Measurements from ENCODE around the gene NDUFB5. TPM values are rescaled to one million over a fixed set of nuclear protein-coding genes. Genes with fewer than 3 reads are reported as not detected.

Gene NDUFB5
- total RNA-seq, 2 donors from 2014 or later: 103 to 116 TPM

GRCh38 chr3:179671309-179671708, 66.7 kb downstream of the NDUFB5 start:
- Mint-ChIP-seq H3K9me3 (no peaks in the 10 kb centered on the region), H3K27me3 (ENCODE audit: insufficient read depth) (no peaks in the 10 kb centered on the region), H3K36me3 (ENCODE audit: low read depth) (peaks cover 12% of the 10 kb centered on the region), H3K4me1 (peaks cover 5% of the 10 kb centered on the region), H3K27ac (no peak overlapping the region), H3K4me3 (no peak overlapping the region)
- Histone ChIP-seq H3K4me1 (ENCODE audit: control insufficient read depth, insufficient read depth, low read length) (no peaks in the 10 kb centered on the region), H3K27ac (ENCODE audit: low read depth, low read length) (no peak overlapping the region), H3K9me3 (ENCODE audit: control insufficient read depth, low read length) (no peaks in the 10 kb centered on the region), H3K36me3 (ENCODE audit: control insufficient read depth, insufficient read depth, low read length) (no peaks in the 10 kb centered on the region), H3K9ac (ENCODE audit: extremely low read depth, low read length, poor library complexity, severe bottlenecking) (no peak overlapping the region), H3K27me3 (ENCODE audit: control insufficient read depth, insufficient read depth, low read length, poor library complexity, severe bottlenecking) (no peaks in the 10 kb centered on the region), H3K4me3 (ENCODE audit: low read length) (no peak overlapping the region)
- no peak for DNase-seq
- TF ChIP-seq CTCF (conservative IDR thresholded peaks at IDR 0.05): no peak
- WGBS, 2 experiments (ENCODE audit: insufficient coverage in 1 of 2, insufficient read length in 1 of 2): 100% methylated on average over 1 of the region's 1 CpG

- Mint-ChIP-seq H3K36me3 (ENCODE audit: low read depth) (peaks cover 13% of the 10 kb centered on the region), H3K27me3 (ENCODE audit: insufficient read depth) (no peaks in the 10 kb centered on the region), H3K27ac (no peak overlapping the region), H3K4me1 (peaks cover 5% of the 10 kb centered on the region), H3K9me3 (no peaks in the 10 kb centered on the region), H3K4me3 (no peak overlapping the region)
- H3K9me3 ChIP-seq (ENCODE audit: control insufficient read depth, low read length): no peaks in the 10 kb centered on the region
- H3K4me1 ChIP-seq (ENCODE audit: control insufficient read depth, insufficient read depth, low read length): no peaks in the 10 kb centered on the region
- no peak overlapping the region for H3K9ac ChIP-seq (ENCODE audit: extremely low read depth, low read length, poor library complexity, severe bottlenecking)
- 90 to 92% methylated on average over 9 to 15 of the region's 15 CpGs for whole genome bisulfite sequencing, 2 experiments (ENCODE audit: insufficient coverage in 1 of 2, insufficient read length in 1 of 2)
- no peak overlapping the region for H3K27ac ChIP-seq (ENCODE audit: low read depth, low read length)
- TF ChIP-seq CTCF (conservative IDR thresholded peaks at IDR 0.05): no peak
- no peak for DNase-seq
- no peaks in the 10 kb centered on the region for H3K36me3 ChIP-seq (ENCODE audit: control insufficient read depth, insufficient read depth, low read length)
- no peak overlapping the region for H3K4me3 ChIP-seq (ENCODE audit: low read length)
- H3K27me3 ChIP-seq (ENCODE audit: control insufficient read depth, insufficient read depth, low read length, poor library complexity, severe bottlenecking): no peaks in the 10 kb centered on the region
Measured at GRCh38 chr3:179671747-179672242, 67.2 kb downstream of the NDUFB5 start.

GRCh38 chr3:179672918-179673317, 68.3 kb downstream of the NDUFB5 start:
- no peak overlapping the region for H3K27ac Mint-ChIP-seq
- H3K9ac ChIP-seq (ENCODE audit: extremely low read depth, low read length, poor library complexity, severe bottlenecking): no peak overlapping the region

More at GRCh38 chr3:179672918-179673317, 68.3 kb downstream of the NDUFB5 start:
- peaks cover 5% of the 10 kb centered on the region for H3K4me1 Mint-ChIP-seq
- no peaks in the 10 kb centered on the region for H3K36me3 ChIP-seq (ENCODE audit: control insufficient read depth, insufficient read depth, low read length)
- peaks cover 13% of the 10 kb centered on the region for H3K36me3 Mint-ChIP-seq (ENCODE audit: low read depth)
- no peaks in the 10 kb centered on the region for H3K27me3 ChIP-seq (ENCODE audit: control insufficient read depth, insufficient read depth, low read length, poor library complexity, severe bottlenecking)
- no peak overlapping the region for H3K4me3 Mint-ChIP-seq
- TF ChIP-seq CTCF (conservative IDR thresholded peaks at IDR 0.05): no peak
- H3K27ac ChIP-seq (ENCODE audit: low read depth, low read length): no peak overlapping the region
- H3K4me3 ChIP-seq (ENCODE audit: low read length): no peak overlapping the region
- H3K9me3 Mint-ChIP-seq: no peaks in the 10 kb centered on the region
- H3K9me3 ChIP-seq (ENCODE audit: control insufficient read depth, low read length): no peaks in the 10 kb centered on the region
- no peak for DNase-seq
- no peaks in the 10 kb centered on the region for H3K4me1 ChIP-seq (ENCODE audit: control insufficient read depth, insufficient read depth, low read length)
- no peaks in the 10 kb centered on the region for H3K27me3 Mint-ChIP-seq (ENCODE audit: insufficient read depth)
- 90 to 100% methylated on average over 2 to 4 of the region's 4 CpGs for WGBS, 2 experiments (ENCODE audit: insufficient coverage in 1 of 2, insufficient read length in 1 of 2)
